Activated naive CD4-positive, alpha-beta T cell (primary cell): ENCODE data around the gene FLAD1.
A peak's percentile ranks its signal among the peaks of the same experiment; 100 is the strongest.

Experiments
- DNase-seq, 4 experiments: peaks; one replicate each; lab custom pipeline; 2025; lab: John Stamatoyannopoulos, UW

FLAD1 gene

GRCh38 chr1:155017041-155017945, 34.1 kb downstream of the FLAD1 start:
- peak; percentile 77 to 89 (median 80) for DNase-seq

DNA sequence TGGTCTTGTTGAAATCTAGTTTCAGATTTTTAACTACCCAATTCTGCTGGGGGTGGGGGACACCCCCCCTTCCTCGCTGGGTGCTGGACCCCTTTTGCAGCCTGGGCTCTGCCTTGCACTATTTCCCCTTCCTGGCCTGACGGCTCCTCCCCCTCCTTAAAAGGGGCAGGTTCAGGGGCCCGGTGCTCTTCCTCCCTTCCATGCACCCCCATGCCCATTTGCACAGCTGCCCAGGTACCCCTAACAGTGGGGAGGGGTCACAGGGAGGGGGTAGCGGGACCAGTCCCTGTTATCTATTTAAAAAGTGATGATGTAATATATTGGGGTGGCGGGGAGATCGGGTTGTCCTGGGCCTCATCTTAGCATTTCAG, 34.8 kb downstream of the FLAD1 start:
- DNase-seq: no peak

DNA sequence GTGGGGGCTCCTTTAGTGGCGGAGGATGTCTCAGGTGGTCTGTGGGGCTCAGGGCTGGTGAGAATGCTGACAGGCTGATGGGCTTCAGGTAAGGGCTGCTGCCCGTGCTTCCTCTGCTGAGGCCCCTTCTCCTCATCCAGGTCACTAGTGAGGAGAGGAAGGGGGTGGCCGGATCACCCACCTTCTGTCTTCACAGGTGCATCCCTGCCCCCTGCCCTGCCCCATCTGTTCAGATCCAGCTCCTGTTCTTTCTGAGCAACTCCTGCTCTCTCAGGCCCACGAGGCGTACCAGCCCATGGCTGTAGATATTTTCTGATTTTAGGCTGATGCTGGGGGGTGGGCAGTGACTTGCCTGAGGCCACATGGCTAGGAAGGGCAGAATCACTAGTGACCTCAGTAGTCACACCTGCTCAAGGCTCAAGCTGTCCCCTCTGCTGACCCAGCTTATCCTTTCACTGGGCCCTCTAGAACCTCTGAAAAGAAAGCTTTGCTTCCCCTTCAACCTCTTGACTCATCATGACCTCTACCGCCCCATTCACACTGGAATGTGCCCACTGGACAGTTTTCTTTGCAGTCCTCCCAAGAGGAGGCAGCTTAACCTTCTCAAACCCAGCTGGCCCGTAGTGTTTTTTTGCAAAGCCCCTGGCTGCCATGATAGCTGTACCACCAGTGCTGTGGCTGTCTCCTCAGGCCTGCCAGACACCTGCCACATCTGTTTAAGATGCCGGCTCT, 35.6 kb downstream of the FLAD1 start:
- no peak for DNase-seq

DNA sequence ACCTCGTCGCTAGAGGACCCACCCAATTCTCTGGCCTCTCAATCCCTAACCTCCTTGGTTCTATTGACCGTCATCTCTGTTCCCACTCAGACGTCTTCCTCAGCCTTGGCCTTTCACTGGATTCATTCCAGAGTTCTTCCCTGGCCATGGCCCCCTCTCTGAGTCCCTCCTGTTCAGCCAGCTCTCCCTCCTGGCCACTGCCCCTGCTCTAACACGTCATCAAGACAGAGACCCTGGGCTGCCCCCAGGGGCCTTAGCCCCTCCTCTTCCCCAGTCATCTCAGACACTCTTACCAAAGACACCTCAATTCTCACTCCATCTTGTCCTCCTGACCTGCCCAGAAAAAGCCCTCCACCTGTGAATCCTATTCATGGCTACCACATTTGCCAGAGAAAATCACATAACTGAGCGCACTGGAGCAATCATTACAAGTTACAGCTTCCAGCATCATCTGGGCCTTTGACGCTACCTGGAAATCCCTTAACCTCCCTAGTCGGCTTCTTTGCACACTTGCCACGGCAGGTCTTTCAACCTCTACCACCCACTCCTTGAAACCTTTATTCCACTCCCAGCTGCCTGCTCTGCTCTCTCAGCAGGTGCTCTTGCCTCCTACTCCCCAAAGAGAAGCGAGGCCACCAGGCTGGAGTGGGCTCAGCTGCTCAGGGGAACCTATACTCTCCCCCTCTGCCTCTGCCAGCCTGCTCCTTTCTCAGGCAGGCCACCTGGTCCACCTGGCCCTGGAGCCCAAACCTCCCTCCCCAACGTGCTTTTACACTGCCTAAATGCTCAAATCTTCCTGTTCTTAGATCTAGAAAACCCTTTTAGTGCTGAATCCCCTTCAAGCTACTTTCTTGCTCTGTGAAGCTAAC, 36.5 kb downstream of the FLAD1 start:
- no peak for DNase-seq

DNA sequence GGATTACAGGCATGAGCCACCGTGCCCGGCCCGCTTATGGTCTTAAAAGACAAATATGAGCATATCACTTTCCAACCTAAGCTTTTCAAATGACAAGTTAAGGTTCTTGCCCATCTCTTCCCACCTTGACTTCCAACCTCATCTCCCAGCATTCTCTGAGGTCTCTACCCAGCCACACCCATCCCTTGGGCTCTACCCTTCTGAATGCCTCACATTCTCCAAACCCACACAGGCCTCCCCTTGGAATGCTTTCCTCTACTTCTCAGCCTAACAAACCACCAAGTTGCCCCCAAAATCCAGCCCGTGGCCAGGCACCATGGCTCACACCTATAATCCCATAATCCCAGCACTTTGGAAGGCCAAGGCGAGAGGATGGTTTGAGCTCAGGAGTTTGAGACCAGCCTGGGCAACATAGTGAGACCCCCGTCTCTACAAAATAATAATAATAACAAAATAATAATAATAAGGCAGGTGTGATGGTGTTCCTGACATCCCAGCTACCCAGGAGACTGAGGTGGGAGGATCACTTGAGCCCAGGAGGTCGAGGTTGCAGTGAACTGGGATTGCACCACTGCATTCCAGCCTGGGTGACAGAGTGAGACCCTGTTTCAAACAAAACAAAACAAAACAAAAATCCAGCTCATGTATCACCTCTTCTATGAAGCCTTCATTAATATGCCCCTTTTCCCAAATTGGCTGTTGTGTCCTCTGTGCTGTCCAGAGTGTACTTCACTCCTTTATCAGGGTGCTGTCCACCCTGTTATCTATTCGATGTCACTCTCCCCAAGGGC, 39.2 kb downstream of the FLAD1 start:
- no peak for DNase-seq

DNA sequence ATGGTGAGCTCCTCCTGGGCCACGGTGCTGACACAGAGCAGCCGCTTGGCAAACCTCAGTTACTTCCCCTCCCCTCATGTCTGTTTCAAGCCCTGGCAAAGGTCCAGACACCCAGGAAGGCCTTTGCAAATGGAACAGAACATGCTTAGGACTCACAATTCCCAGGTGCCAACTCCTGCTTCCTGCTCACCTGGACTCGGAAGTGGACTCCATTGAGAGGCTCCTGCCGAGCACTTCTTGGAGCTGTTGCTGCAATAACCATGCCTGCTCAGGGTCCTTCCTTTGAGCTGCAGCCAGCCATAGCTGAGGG, 39.7 kb downstream of the FLAD1 start:
- no peak for DNase-seq

DNA sequence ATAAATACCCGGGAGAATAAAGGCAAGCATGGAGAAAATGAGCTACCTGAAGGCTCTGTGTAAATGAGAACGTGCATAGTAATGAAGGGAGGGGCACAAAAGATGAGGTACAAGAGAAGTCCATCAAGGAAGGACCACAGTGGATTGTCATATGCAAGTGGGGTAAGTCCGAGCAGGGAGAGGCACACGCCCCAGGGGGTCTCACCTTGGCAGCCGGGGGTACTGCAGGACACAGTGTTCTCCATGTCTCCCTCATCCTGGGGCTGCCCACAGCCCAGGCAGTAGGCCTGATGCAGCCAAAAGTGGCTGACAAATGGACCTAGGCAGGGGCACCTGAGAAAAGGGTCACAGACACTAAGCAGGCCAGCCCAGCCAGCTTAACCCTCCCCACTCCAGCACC, 40.5 kb downstream of the FLAD1 start:
- no peak for DNase-seq

GRCh38 chr1:155024315-155024714, 41.2 kb downstream of the FLAD1 start:
- DNase-seq: no peak

GRCh38 chr1:155026154-155026553, 43.0 kb downstream of the FLAD1 start:
- DNase-seq: no peak

GRCh38 chr1:155026588-155026987, 43.4 kb downstream of the FLAD1 start:
- DNase-seq: no peak

GRCh38 chr1:155029513-155030242, 46.5 kb downstream of the FLAD1 start:
- DNase-seq: no peak

DNA sequence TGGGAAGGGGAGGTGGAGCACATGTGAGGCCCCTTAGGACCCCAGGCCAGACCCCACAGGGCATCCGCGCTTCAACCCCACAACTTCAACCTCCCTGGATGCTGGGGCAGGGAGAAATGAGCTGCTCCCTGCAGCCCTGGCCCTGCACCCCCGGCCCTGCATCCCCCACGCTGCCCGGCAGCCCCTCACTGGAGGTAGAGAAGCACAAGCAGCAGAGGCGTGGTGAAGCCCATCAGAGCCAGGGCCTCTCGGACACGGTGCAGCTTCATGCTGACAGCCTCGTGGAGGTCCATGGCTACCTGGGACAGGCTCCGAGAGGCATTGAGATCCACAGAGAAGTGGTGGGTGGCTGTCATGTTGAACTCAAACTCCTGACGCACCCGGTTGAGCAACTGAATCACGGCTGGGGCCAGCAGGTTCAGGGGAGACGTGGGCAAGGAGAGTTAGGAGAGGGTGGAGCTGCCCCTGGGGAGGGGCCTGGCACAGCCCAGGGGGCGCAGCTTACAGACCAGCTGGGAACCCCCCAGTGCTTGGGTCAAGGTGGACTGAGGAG, 47.2 kb downstream of the FLAD1 start:
- DNase-seq: no peak

DNA sequence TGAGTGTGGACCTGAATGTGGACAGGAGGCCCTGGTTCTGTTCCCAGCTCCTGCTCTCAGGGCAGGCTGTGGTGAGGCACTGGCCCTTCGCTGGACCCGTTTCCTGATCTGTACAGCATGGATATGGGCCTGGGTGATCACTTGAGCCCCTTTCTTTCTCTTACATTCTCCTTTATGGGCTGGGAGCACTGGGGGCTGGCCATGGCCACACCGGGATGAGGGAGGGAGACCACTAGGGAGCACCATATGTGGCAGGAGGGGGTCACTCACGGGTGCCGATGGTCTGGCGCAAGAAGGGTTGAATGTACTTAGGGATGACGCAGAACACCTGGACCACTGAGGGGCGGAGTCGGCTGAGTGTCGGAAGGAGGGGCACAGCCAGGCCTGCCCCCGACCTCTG, 47.8 kb downstream of the FLAD1 start:
- no peak for DNase-seq

DNA sequence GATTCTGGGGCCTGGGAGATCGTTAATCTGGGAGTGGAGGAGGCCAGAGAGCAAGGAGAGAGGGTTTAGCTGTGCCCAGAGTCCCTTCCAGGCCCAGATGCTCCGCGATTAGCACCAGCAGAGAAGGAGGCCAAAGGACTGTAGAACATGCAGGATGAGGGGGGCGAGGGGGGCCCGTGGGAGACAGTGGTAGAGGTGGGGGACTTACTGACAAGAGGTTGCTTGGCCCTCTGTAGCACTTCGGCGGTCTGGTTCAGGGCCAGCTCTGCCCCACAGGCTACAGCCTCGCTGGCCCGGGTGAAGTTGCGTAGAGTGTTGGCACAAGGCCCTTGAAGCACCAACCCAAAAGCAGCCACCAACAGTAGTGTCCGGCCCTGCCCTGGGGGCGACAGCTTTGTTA, 49.7 kb downstream of the FLAD1 start:
- DNase-seq: no peak

- DNase-seq: no peak
Observed at GRCh38 chr1:155033524-155033923, 50.4 kb downstream of the FLAD1 start, which contains the start of the genes DCST1 and DCST2. Gene DCST1, plus strand, starts transcription at chr1:155033824. Its CDS starts 213 bp downstream, at chr1:155034037. Gene DCST2, minus strand, starts transcription at chr1:155033781. Its CDS starts 80 bp downstream, at chr1:155033701.

- DNase-seq: no peak
Observed at GRCh38 chr1:155034318-155035208, 51.4 kb downstream of the FLAD1 start.

GRCh38 chr1:155035936-155036335, 52.8 kb downstream of the FLAD1 start:
- DNase-seq: no peak

- DNase-seq: no peak
Observed at GRCh38 chr1:155037043-155037442, 53.9 kb downstream of the FLAD1 start.

DNA sequence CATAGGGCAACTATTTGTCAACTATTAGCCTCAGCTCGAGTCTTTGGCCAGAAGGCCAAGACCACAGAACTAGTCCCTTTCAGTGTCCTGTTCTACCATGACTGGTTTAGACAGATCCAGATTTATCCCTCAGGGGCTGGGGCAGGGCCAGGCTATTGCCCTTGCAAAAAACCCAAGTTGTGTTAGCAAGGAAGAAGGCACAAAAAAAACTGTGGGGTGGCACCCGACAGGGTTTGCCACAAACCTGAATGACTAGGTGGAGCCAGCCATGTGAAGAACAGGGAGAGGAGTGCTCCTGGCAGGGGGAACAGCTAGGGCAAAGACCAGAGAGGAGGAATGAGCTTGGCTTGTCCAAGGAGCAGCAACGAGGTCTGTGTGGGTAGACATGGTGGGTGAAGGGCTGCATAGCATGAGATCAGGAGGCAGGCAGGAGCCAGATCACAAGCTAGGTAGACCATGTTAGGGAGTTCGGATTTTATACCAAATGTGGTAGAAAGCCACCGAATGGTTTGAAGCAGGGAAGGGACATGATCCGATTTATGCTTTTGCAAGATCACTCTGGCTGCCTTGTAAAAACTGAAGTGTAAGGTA, 54.8 kb downstream of the FLAD1 start:
- DNase-seq: no peak
